Coronary artery (tissue), 2 donors: ENCODE measurements around the gene R3HCC1L.
"Not testable (repeated sequence)": the region's sequence is repeated elsewhere in the genome, so short reads cannot be mapped to it uniquely, and the experiment has no call there.

Experiments used
- DNase-seq: peaks from one replicate; pipeline ENCODE4 v3.0.0-alpha.2; 2017; ENCODE audit warnings: low spot score
- H3K27ac ChIP-seq, 2 donors: fragments of 200-600 bp; sonication (generic); one replicate each; pipeline ENCODE4 v1.5.1; 2016 to 2019
- H3K4me3 ChIP-seq: fragments of 200-600 bp; sonication (generic); 2 replicates; pipeline ENCODE4 v1.5.1; 2016; ENCODE audit warnings: mild to moderate bottlenecking, moderate library complexity
- TF ChIP-seq, protein P1 (sequence below): fragments of 200-600 bp; sonication (generic); IDR thresholded peaks from one replicate; pipeline ENCODE4 v1.5.1; 2019; ENCODE audit warnings: antibody characterized with exemption

Gene R3HCC1L

DNA sequence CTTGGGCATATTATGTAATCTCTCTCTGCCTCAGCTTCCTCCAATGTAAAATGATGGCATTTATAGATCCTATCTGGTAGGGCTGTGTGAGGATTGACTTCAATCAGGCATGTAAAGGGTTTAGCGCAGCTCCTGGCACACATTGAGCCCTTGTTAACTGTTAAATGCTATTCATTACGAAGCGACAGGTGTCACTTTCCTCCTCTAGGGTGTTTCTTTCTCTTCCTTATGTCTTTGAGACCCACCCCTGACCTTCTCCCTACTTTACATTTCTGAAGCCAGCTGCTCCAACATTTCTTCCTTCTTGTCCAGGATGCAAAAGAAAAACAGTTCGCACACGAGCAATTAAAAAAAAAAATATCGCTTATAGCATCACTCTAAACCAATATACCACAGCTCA is 5.7 kb upstream of the R3HCC1L start:
- Histone ChIP-seq H3K4me3 (no peak overlapping the region), H3K27ac (no peak overlapping the region)
- TF ChIP-seq, protein P1, sequence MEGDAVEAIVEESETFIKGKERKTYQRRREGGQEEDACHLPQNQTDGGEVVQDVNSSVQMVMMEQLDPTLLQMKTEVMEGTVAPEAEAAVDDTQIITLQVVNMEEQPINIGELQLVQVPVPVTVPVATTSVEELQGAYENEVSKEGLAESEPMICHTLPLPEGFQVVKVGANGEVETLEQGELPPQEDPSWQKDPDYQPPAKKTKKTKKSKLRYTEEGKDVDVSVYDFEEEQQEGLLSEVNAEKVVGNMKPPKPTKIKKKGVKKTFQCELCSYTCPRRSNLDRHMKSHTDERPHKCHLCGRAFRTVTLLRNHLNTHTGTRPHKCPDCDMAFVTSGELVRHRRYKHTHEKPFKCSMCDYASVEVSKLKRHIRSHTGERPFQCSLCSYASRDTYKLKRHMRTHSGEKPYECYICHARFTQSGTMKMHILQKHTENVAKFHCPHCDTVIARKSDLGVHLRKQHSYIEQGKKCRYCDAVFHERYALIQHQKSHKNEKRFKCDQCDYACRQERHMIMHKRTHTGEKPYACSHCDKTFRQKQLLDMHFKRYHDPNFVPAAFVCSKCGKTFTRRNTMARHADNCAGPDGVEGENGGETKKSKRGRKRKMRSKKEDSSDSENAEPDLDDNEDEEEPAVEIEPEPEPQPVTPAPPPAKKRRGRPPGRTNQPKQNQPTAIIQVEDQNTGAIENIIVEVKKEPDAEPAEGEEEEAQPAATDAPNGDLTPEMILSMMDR, result no peak
- no peak for DNase-seq

GRCh38 chr10:98131619-98132018 is 2.8 kb upstream of the R3HCC1L start:
- no peak for DNase-seq
- TF ChIP-seq, protein P1, result no peak
- H3K4me3 ChIP-seq, result no peak overlapping the region
- no peak overlapping the region for H3K27ac ChIP-seq

- DNase-seq, H3K27ac ChIP-seq, H3K4me3 ChIP-seq: not testable (repeated sequence)
Measured at GRCh38 chr10:98133075-98133752, 1.2 kb upstream of the R3HCC1L start.

DNA sequence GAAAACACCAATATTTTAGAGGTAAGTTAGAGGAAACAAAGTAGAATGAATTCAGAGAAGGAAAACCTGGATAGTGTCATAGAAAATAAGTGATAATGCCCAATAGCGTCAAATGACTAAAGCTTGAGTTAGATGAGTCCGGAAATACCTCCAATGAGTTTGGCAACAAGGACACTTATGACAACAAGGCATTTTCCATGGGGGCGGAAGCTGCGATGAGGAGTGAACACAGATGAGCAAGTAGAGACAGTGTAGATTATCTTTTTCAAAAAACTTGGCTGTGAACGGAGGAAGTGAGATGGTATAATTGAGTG is 383 bp upstream of the R3HCC1L start:
- Histone ChIP-seq H3K27ac (peak overlapping the region; percentile 64 to 87), H3K4me3 (peak overlapping the region; percentile 76)
- TF ChIP-seq, protein P1, result no peak
- no peak for DNase-seq

GRCh38 chr10:98135222-98135899 is 904 bp downstream of the R3HCC1L start:
- TF ChIP-seq, protein P1, result no peak
- peak overlapping the region; percentile 76 for H3K4me3 ChIP-seq
- no peak for DNase-seq
- H3K27ac ChIP-seq, result peak overlapping the region; percentile 64 to 87

DNA sequence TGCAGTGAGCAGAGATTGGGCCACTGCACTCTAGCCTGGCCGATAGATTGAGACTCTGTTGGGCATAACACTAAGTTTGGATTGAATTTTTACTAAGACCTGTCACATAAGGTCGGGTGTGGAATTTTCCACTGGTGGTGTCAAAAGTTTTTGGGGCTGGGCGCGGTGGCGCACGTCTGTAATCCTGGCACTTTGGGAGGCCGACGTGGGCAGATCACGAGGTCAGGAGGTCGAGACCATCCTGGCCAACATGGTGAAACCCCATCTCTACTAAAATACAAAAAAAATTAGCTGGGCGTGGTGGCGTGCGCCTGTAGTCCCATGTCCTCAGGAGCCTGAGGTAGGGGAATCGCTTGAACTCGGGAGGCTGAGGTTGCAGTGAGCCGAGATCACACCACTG is 2.3 kb downstream of the R3HCC1L start:
- not testable (repeated sequence) for H3K4me3 ChIP-seq, DNase-seq, H3K27ac ChIP-seq

DNA sequence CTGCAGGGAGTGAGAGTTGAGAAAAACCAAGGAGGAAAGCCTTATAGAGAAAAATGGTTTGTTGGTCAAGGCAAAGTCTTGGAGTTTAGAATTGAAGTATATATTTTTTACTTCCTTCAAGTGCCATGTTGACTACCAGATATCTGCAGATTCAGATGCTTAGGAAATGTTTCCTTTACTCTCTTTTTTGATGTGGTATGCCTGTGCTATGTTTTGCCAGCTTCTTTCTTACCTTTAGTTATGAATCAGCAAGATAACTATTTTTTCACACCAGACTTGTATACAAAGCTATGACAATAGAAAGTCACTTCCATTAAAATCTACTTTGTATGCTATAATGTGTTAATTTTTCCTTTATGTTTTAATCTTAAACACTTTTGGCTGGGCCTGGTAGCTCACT is 3.6 kb downstream of the R3HCC1L start:
- TF ChIP-seq, protein P1, result no peak
- DNase-seq, result no peak
- H3K27ac ChIP-seq, result no peak overlapping the region

DNA sequence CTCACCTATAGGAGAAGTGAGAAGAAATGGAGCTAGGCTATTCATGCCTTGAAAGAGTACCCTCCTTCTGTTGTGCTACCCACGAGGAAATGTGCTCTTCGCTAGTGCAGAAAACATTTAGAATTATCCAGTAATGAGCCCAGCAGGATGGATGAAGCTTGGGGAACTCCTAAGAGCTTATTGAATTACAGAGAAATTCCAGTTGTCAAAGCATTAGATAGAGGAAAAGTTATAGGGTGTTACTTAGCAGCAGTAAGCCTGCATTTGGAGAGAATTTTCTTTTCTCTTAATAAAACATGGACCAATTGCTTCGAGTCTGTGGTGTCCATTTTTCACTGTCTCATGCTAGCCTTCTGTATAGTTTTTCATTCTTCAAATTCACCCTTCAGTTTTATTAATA is 5.0 kb downstream of the R3HCC1L start:
- Histone ChIP-seq H3K4me3 (no peak overlapping the region), H3K27ac (no peak overlapping the region)
- TF ChIP-seq, protein P1, result no peak
- no peak for DNase-seq

More for the DNA sequence above, 3.6 kb downstream of the R3HCC1L start:
- no peak overlapping the region for H3K4me3 ChIP-seq
